Kidney epithelial cell (primary cell): ENCODE data around the gene PAK2. TPM values are rescaled to one million over a fixed set of nuclear protein-coding genes. Genes with fewer than 3 reads are reported as not detected.

Experiments
- DNase-seq: peaks from one replicate; pipeline ENCODE4 v3.0.0-alpha.2; 2010; ENCODE audit warnings: low read depth
- H3K27me3 ChIP-seq: 2 replicates; pipeline ENCODE4 v1.6.0; 2011; ENCODE audit warnings: low read length; ENCODE audit not compliant: control insufficient read depth, insufficient read depth
- H3K36me3 ChIP-seq: 2 replicates; pipeline ENCODE4 v1.5.1; 2011; ENCODE audit warnings: low read length; ENCODE audit not compliant: control insufficient read depth, insufficient read depth
- H3K4me3 ChIP-seq: 2 replicates; pipeline ENCODE4 v1.5.1; 2011; ENCODE audit warnings: low read depth, mild to moderate bottlenecking, control low read depth, low read length
- CTCF ChIP-seq: IDR thresholded peaks from 2 replicates; pipeline ENCODE4 v1.5.1; 2011; ENCODE audit warnings: mild to moderate bottlenecking, moderate library complexity, low read length, control low read depth, inconsistent platforms; ENCODE audit not compliant: insufficient read depth, poor library complexity, severe bottlenecking
- total RNA-seq: library from RNA; depleted of rRNA; stranded (reverse); fragments of >200 nt; gene quantifications from 2 replicates; pipeline ENCODE4 v1.2.3, GENCODE V29; 2015

The PAK2 gene
- total RNA-seq, 1 donor from 2014 or later, result 50.6 TPM

GRCh38 chr3:196695849-196696226, 43.8 kb upstream of the PAK2 start:
- no peaks in the 10 kb centered on the region for H3K36me3 ChIP-seq
- H3K27me3 ChIP-seq, result no peaks in the 10 kb centered on the region
- no peak for TF ChIP-seq CTCF
- no peak overlapping the region for H3K4me3 ChIP-seq
- no peak for DNase-seq

GRCh38 chr3:196697270-196697669, 42.4 kb upstream of the PAK2 start:
- Histone ChIP-seq H3K36me3 (no peaks in the 10 kb centered on the region), H3K27me3 (no peaks in the 10 kb centered on the region), H3K4me3 (no peak overlapping the region)
- no peak for TF ChIP-seq CTCF
- no peak for DNase-seq

GRCh38 chr3:196699749-196700148, 39.9 kb upstream of the PAK2 start:
- Histone ChIP-seq H3K27me3 (no peaks in the 10 kb centered on the region), H3K36me3 (no peaks in the 10 kb centered on the region), H3K4me3 (no peak overlapping the region)
- TF ChIP-seq CTCF, result no peak
- no peak for DNase-seq

- no peak for TF ChIP-seq CTCF
- H3K36me3 ChIP-seq, result no peaks in the 10 kb centered on the region
- no peak overlapping the region for H3K4me3 ChIP-seq
- H3K27me3 ChIP-seq, result no peaks in the 10 kb centered on the region
- no peak for DNase-seq
Observed at GRCh38 chr3:196700801-196701200, 38.9 kb upstream of the PAK2 start.

- DNase-seq, result no peak
- Histone ChIP-seq H3K36me3 (no peaks in the 10 kb centered on the region), H3K27me3 (no peaks in the 10 kb centered on the region), H3K4me3 (no peak overlapping the region)
- TF ChIP-seq CTCF, result no peak
Observed at GRCh38 chr3:196706327-196706726, 33.3 kb upstream of the PAK2 start.

- no peak for TF ChIP-seq CTCF
- Histone ChIP-seq H3K27me3 (no peaks in the 10 kb centered on the region), H3K36me3 (no peaks in the 10 kb centered on the region), H3K4me3 (no peak overlapping the region)
- no peak for DNase-seq
Observed at GRCh38 chr3:196706731-196707130, 32.9 kb upstream of the PAK2 start.
